Ovary (tissue), 3 donors: Measurements from ENCODE around the gene PDSS2.

Experiments
- CTCF ChIP-seq, 3 donors: fragments of 450-650 bp in 2 of 3; fragments of 200-600 bp in 1 of 3; IDR thresholded peaks; one replicate each; pipeline versions ENCODE4 v1.5.1 to v1.8.0; 2016 to 2022; ENCODE audit warnings: antibody characterized with exemption in 3 of 3, mild to moderate bottlenecking in 1 of 3
- EP300 ChIP-seq: sonication (generic); formaldehyde crosslinking; IDR thresholded peaks from one replicate; pipeline ENCODE4 v1.6.1; 2017; ENCODE audit warnings: antibody characterized with exemption
- donor health status: DM: no; HTN: no; CAD: no.

- TF ChIP-seq CTCF (IDR thresholded peaks at IDR 0.05) (no peak), EP300 (no peak)
These were observed 10.6 kb downstream of the PDSS2 start for GRCh38 chr6:107448776-107449175.
